BJ (cell line): Measurements from ENCODE around the gene SERPINA9. TPM values are rescaled to one million over a fixed set of nuclear protein-coding genes. Genes with fewer than 3 reads are reported as not detected.
A peak's percentile ranks its signal among the peaks of the same experiment; 100 is the strongest.
"Not testable (repeated sequence)": the region's sequence is repeated elsewhere in the genome, so short reads cannot be mapped to it uniquely, and the experiment has no call there.

Experiments used
- CTCF ChIA-PET: fragments of 350-600 bp; formaldehyde crosslinking; extraction: SDS; loops from one replicate; lab custom pipeline; 2021; ENCODE audit warnings: antibody characterized with exemption, inconsistent platforms; lab: Yijun Ruan, JAX
- POLR2A ChIA-PET: fragments of 300-600 bp; sonication (Branson Sonifier 250); formaldehyde crosslinking; extraction: SDS; loops from one replicate; lab custom pipeline; 2021; ENCODE audit warnings: antibody characterized with exemption; lab: Charles Lee
- DNase-seq: peaks from one replicate; pipeline ENCODE4 v3.0.0-alpha.2; 2011; ENCODE audit warnings: low read depth
- H3K27me3 ChIP-seq: 2 replicates; pipeline ENCODE4 v1.6.0; 2011; ENCODE audit warnings: low read length; ENCODE audit not compliant: control insufficient read depth, insufficient read depth
- H3K36me3 ChIP-seq: 2 replicates; pipeline ENCODE4 v1.5.1; 2011; ENCODE audit warnings: low read length; ENCODE audit not compliant: control insufficient read depth, insufficient read depth
- H3K4me3 ChIP-seq: 2 replicates; pipeline ENCODE4 v1.5.1; 2011; ENCODE audit warnings: low read depth, mild to moderate bottlenecking, control low read depth, low read length
- polyA plus RNA-seq: library from polyadenylated mRNA; depleted of rRNA; stranded (reverse); fragments of >200 nt; gene quantifications from 2 replicates; pipeline ENCODE4 v1.2.3, GENCODE V29; 2011; rRNA removed
- TF ChIP-seq, protein P1 (sequence below): IDR thresholded peaks from 2 replicates; pipeline ENCODE4 v1.5.1; 2011; ENCODE audit warnings: low read depth, mild to moderate bottlenecking, control low read depth, inconsistent platforms, low read length, moderate library complexity; ENCODE audit not compliant: insufficient read depth

SERPINA9 gene
- polyA plus RNA-seq, 1 experiment, result 0.12 TPM

- Histone ChIP-seq H3K36me3 (no peaks in the 10 kb centered on the region), H3K4me3 (no peak overlapping the region), H3K27me3 (peaks cover 3% of the 10 kb centered on the region; the same call in 1 of the 2 replicates)
- ChIA-PET POLR2A (no interaction called here), CTCF (interaction anchor here (0.8 to 1.0 kb wide), 3 partner anchors 9 to 124 kb away, joined by 3 to 4 read pairs (median 3); no protein-coding TSS in a partner anchor)
- no peak for DNase-seq
- TF ChIP-seq, protein P1, sequence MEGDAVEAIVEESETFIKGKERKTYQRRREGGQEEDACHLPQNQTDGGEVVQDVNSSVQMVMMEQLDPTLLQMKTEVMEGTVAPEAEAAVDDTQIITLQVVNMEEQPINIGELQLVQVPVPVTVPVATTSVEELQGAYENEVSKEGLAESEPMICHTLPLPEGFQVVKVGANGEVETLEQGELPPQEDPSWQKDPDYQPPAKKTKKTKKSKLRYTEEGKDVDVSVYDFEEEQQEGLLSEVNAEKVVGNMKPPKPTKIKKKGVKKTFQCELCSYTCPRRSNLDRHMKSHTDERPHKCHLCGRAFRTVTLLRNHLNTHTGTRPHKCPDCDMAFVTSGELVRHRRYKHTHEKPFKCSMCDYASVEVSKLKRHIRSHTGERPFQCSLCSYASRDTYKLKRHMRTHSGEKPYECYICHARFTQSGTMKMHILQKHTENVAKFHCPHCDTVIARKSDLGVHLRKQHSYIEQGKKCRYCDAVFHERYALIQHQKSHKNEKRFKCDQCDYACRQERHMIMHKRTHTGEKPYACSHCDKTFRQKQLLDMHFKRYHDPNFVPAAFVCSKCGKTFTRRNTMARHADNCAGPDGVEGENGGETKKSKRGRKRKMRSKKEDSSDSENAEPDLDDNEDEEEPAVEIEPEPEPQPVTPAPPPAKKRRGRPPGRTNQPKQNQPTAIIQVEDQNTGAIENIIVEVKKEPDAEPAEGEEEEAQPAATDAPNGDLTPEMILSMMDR, result no peak
Observed at GRCh38 chr14:94424371-94424770, 51.6 kb downstream of the SERPINA9 start.

DNA sequence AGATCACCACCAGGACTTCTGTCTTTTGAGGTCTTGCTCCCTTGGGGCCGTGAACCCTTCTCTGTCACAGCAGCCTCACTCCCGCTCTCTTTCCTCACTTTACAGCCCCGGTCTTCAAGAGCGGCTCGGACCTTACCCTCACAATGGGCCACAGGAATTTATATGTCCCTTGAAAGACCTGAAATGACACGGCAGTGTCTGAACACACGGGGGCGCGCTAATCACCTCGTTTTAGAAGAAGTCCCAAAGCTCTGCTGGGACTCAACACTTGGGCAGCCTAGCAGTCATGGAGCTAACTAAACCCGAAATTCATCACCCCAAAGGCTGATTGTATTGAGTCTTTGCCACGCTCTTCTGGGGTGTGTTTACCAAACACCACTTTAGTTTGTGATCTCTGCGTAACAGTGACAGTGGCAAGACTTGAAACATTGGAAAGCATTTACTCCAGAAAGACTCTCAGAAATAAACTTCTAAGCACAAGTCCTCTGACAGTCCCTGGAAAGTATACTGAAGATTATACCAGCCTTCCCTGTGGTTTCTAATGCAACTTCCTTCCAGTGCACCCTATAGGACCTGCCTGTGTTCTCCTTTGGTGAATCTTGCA lies 52.4 kb downstream of the SERPINA9 start:
- Histone ChIP-seq H3K4me3 (no peak overlapping the region), H3K36me3 (no peaks in the 10 kb centered on the region), H3K27me3 (peaks cover 2% of the 10 kb centered on the region; the same call in 1 of the 2 replicates)
- ChIA-PET POLR2A (no interaction called here), CTCF (interaction anchor here (0.6 to 3.3 kb wide), 15 partner anchors 10 to 1601 kb away, joined by 3 to 20 read pairs (median 4); no protein-coding TSS in a partner anchor)
- DNase-seq, result no peak
- TF ChIP-seq, protein P1, result peak; percentile 79

GRCh38 chr14:94421316-94421715 lies 54.7 kb downstream of the SERPINA9 start:
- TF ChIP-seq, protein P1, result no peak
- ChIA-PET CTCF (interaction anchor here (0.6 to 3.3 kb wide), 4 partner anchors 12 to 647 kb away, joined by 3 to 17 read pairs (median 3); no protein-coding TSS in a partner anchor), POLR2A (no interaction called here)
- H3K27me3 ChIP-seq, result peaks cover 2% of the 10 kb centered on the region; the same call in 1 of the 2 replicates
- no peak overlapping the region for H3K4me3 ChIP-seq
- H3K36me3 ChIP-seq, result no peaks in the 10 kb centered on the region
- no peak for DNase-seq

DNA sequence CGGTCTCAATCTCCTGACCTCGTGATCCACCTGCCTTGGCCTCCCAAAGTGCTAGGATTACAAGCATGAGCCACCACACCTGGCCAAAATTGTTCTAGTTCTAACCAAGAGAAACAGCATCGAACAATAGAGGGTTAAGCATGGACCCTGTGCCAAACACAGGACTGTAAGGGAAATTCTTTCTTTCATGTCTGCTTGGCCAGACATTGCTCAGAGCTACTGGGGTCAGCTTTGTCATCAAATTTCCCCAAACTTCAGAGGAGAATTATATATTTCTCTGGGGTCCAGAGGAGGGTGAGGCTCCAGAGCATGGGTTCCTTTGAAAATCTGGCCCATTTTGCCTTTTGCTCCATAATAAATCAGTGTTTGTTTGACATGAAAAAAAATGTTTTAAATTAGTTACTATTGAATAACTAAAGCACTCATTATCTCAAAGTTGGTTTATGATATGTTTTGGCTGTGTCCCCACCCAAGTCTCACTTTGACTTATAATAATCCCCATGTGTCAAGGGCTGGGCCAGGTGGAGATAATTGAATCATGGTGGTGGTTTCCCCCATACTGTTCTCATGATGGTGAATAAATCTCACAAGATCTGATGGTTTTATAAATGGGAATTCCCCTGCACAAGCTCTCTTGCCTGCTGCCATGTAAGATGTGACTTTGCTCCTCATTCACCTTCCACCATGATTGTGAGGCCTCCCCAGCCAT lies 58.3 kb downstream of the SERPINA9 start:
- DNase-seq, H3K27me3 ChIP-seq, H3K4me3 ChIP-seq, POLR2A ChIA-PET, H3K36me3 ChIP-seq: not testable (repeated sequence)
- CTCF ChIA-PET, result interaction anchor here (0.9 kb wide), 1 partner anchor 16 kb away, joined by 3 read pairs; no protein-coding TSS in a partner anchor

Other genes starting within 250 kb of the SERPINA9 start
- not detected in 2 replicates for gene SERPINA10, start 182.9 kb downstream of the SERPINA9 start, polyA plus RNA-seq
- not detected in 2 replicates for gene SERPINA6, start 152.9 kb downstream of the SERPINA9 start, polyA plus RNA-seq
- not detected in 2 replicates for gene SERPINA2, start 109.5 kb downstream of the SERPINA9 start, polyA plus RNA-seq
- gene SERPINA1, start 87.6 kb downstream of the SERPINA9 start, polyA plus RNA-seq, result 0.34 and 0.40 TPM in 2 replicates
- gene SERPINA11, start 23.4 kb downstream of the SERPINA9 start, polyA plus RNA-seq, result not detected in 2 replicates
- gene SERPINA12, start 33.3 kb upstream of the SERPINA9 start, polyA plus RNA-seq, result not detected in 2 replicates
- not detected in 2 replicates for gene SERPINA4, start 85.2 kb upstream of the SERPINA9 start, polyA plus RNA-seq
- gene SERPINA5, start 105.2 kb upstream of the SERPINA9 start, polyA plus RNA-seq, result 0.09 and 0.12 TPM in 2 replicates
- 0.70 and 0.91 TPM in 2 replicates for gene SERPINA3, start 136.2 kb upstream of the SERPINA9 start, polyA plus RNA-seq